Endothelial cell of umbilical vein (primary cell): ENCODE data around the gene TMEM35A. TPM values are rescaled to one million over a fixed set of nuclear protein-coding genes. Genes with fewer than 3 reads are reported as not detected.

ENCODE experiments used
- BruUV-seq: library from RNA; stranded (reverse); fragments of 400-500 nt; replicated peaks from 2 replicates; lab custom pipeline; 2021; lab: Mats Ljungman, UMichigan
- CTCF ChIA-PET: fragments of 300-600, 350-600 bp; sonication (Branson Sonifier 250); formaldehyde crosslinking; loops from one replicate; lab custom pipeline; 2021; ENCODE audit warnings: antibody characterized with exemption, inconsistent platforms; lab: Charles Lee
- POLR2A ChIA-PET: fragments of 300-600, 350-600 bp; sonication (Branson Sonifier 250); formaldehyde crosslinking; loops from one replicate; lab custom pipeline; 2021; ENCODE audit warnings: antibody characterized with exemption, inconsistent platforms; lab: Charles Lee
- DNase-seq: peaks from one replicate; pipeline ENCODE4 v3.0.0-alpha.2; 2011; ENCODE audit warnings: low read depth, low spot score
- FAIRE-seq: peaks from 2 replicates; lab custom pipeline; 2011; peaks lifted over from hg19 to GRCh38; lab: Jason Lieb, UNC
- H2AFZ ChIP-seq: 2 replicates; pipeline ENCODE4 v1.6.0; 2012; ENCODE audit warnings: low read depth, low read length, control low read depth, inconsistent platforms
- H3K27ac ChIP-seq: 2 replicates; pipeline ENCODE4 v1.5.1; 2011; ENCODE audit warnings: low read depth, mild to moderate bottlenecking, control low read depth, low read length, moderate library complexity; ENCODE audit not compliant: insufficient read depth
- H3K27me3 ChIP-seq, 2 experiments: 2 replicates each; pipeline versions ENCODE4 v1.6.0 to v1.6.1; 2011; ENCODE audit warnings: low read length in 2 of 2, mixed read lengths in 1 of 2; ENCODE audit not compliant: control insufficient read depth in 2 of 2, insufficient read depth in 2 of 2
- H3K36me3 ChIP-seq, 2 experiments: 2 replicates in 1 of 2; 3 replicates in 1 of 2; pipeline ENCODE4 v1.5.1; 2011; ENCODE audit warnings: low read length in 2 of 2, mild to moderate bottlenecking in 1 of 2, moderate library complexity in 1 of 2; ENCODE audit not compliant: control insufficient read depth in 2 of 2, insufficient read depth in 2 of 2; ENCODE audit errors: extremely low read depth in 1 of 2
- H3K4me1 ChIP-seq: 3 replicates; pipeline ENCODE4 v1.5.1; 2011; ENCODE audit warnings: mild to moderate bottlenecking, low read length; ENCODE audit not compliant: control insufficient read depth, insufficient read depth; ENCODE audit errors: extremely low read depth
- H3K4me2 ChIP-seq: 2 replicates; pipeline ENCODE4 v1.6.1; 2011; ENCODE audit warnings: low read length, control low read depth, mixed read lengths; ENCODE audit not compliant: insufficient read depth
- H3K4me3 ChIP-seq, 3 experiments: fragments of 200-600 bp in 1 of 3; sonication (generic), shearing (Covaris generic) in 1 of 3; replicated peaks in 1 of 3; 2 replicates each; pipeline ENCODE4 v1.5.1; 2011 to 2016; ENCODE audit warnings: control low read depth in 3 of 3, low read length in 3 of 3, mild to moderate bottlenecking in 2 of 3, inconsistent platforms in 1 of 3, low read depth in 1 of 3, moderate library complexity in 1 of 3; ENCODE audit not compliant: insufficient read depth in 1 of 3
- H3K79me2 ChIP-seq: 2 replicates; pipeline ENCODE4 v1.6.0; 2012; ENCODE audit warnings: low read length, inconsistent platforms; ENCODE audit not compliant: control insufficient read depth, insufficient read depth
- H3K9ac ChIP-seq: replicated peaks from 2 replicates; pipeline ENCODE3; 2011; ENCODE audit warnings: low read length, control low read depth; ENCODE audit not compliant: insufficient read depth; ENCODE audit errors: extremely low read depth
- H3K9me1 ChIP-seq: replicated peaks from 3 replicates; pipeline ENCODE4 v1.6.0; 2011; ENCODE audit warnings: mild to moderate bottlenecking, low read length; ENCODE audit not compliant: control insufficient read depth, insufficient read depth; ENCODE audit errors: extremely low read depth
- H3K9me3 ChIP-seq: replicated peaks from 2 replicates; pipeline ENCODE4 v1.5.1; 2012; ENCODE audit warnings: low read length, inconsistent platforms; ENCODE audit not compliant: control insufficient read depth, insufficient read depth
- H4K20me1 ChIP-seq: replicated peaks from 2 replicates; pipeline ENCODE3; 2011; ENCODE audit warnings: mild to moderate bottlenecking, low read length; ENCODE audit not compliant: control insufficient read depth, insufficient read depth; ENCODE audit errors: extremely low read depth
- CTCF ChIP-seq, 2 donors: IDR thresholded peaks; 1 replicate in 1 of 2; 2 replicates in 1 of 2; pipeline ENCODE4 v1.5.1; 2011; ENCODE audit warnings: low read length in 2 of 2, mild to moderate bottlenecking in 2 of 2, moderate library complexity in 2 of 2, control low read depth in 1 of 2, inconsistent platforms in 1 of 2, low read depth in 1 of 2; ENCODE audit not compliant: insufficient read depth in 1 of 2; ENCODE audit errors: extremely low read depth in 1 of 2
- EZH2 ChIP-seq: IDR thresholded peaks from 2 replicates; pipeline ENCODE4 v1.6.1; 2012; ENCODE audit warnings: borderline replicate concordance, low read depth, mild to moderate bottlenecking, moderate library complexity, low read length, inconsistent platforms; ENCODE audit not compliant: severe bottlenecking
- FOS ChIP-seq: IDR thresholded peaks from 2 replicates; pipeline ENCODE4 v1.6.1; 2011; ENCODE audit warnings: mild to moderate bottlenecking, low read length, moderate library complexity, borderline replicate concordance; ENCODE audit not compliant: insufficient read depth
- GATA2 ChIP-seq: IDR thresholded peaks from 2 replicates; pipeline ENCODE4 v1.7.0; 2011; ENCODE audit warnings: low read depth, mild to moderate bottlenecking, moderate library complexity, mixed read lengths, low read length; ENCODE audit not compliant: insufficient read length, insufficient read depth
- JUN ChIP-seq: IDR thresholded peaks from 2 replicates; pipeline ENCODE4 v1.6.1; 2011; ENCODE audit warnings: borderline replicate concordance, low read depth; ENCODE audit not compliant: insufficient read length, insufficient read depth
- MYC ChIP-seq: IDR thresholded peaks from one replicate; pipeline ENCODE4 v1.6.1; 2011; ENCODE audit warnings: mild to moderate bottlenecking, low read depth, low read length
- POLR2A ChIP-seq: IDR thresholded peaks from 2 replicates; pipeline ENCODE4 v1.6.1; 2012; ENCODE audit warnings: low read depth, mild to moderate bottlenecking, control low read depth, low read length
- POLR2AphosphoS5 ChIP-seq: IDR thresholded peaks from 2 replicates; pipeline ENCODE4 v1.6.1; 2012; ENCODE audit warnings: low read depth, mild to moderate bottlenecking, control low read depth, low read length, moderate library complexity; ENCODE audit not compliant: insufficient read depth
- dilution Hi-C: fragments of 300-500 bp; cut with MboI; formaldehyde crosslinking; loops from one replicate; pipeline ENCODE4 v1.15.0; 2019; ENCODE audit warnings: low sequenced_read_pairs; ENCODE audit not compliant: extremely low pct_ligation_motif_present
- intact Hi-C: fragments of 100-400 bp; cut with micrococcal nuclease; formaldehyde crosslinking; loops from one replicate; pipeline ENCODE4 v1.10.0; 2022
- polyA plus RNA-seq, 4 experiments: library from polyadenylated mRNA; depleted of rRNA in 3 of 4; stranded (reverse) in 3 of 4; unstranded in 1 of 4; fragments of >200 nt; gene quantifications; 2 replicates each; pipeline versions ENCODE4 v1.2.1 to v1.2.3, GENCODE V29; 2011 to 2012; ENCODE audit warnings: missing spikeins in 1 of 4
- total RNA-seq: library from RNA; stranded (reverse); gene quantifications from 2 replicates; pipeline ENCODE4 v1.2.3, GENCODE V29; 2021

Gene TMEM35A
- total and polyA plus RNA-seq, 2 donors (not counting 3 experiments of a cell fraction or from before 2014, with no cell fraction given) = 6.5 to 11.0 TPM

- Histone ChIP-seq H3K9me3 (no peaks in the 10 kb centered on the region), H3K4me3 (no peak overlapping the region), H3K27me3 (no peaks in the 10 kb centered on the region), H4K20me1 (no peaks in the 10 kb centered on the region), H3K9ac (no peak overlapping the region), H2AFZ (no peak overlapping the region), H3K36me3 (no peaks in the 10 kb centered on the region), H3K79me2 (no peaks in the 10 kb centered on the region), H3K27ac (no peak overlapping the region), H3K4me1 (peaks cover 7% of the 10 kb centered on the region), H3K9me1 (no peaks in the 10 kb centered on the region), H3K4me2 (no peak overlapping the region)
- ChIA-PET POLR2A (no interaction called here), CTCF (no interaction called here)
- no peak for TF ChIP-seq FOS
- no peak for TF ChIP-seq POLR2A
- TF ChIP-seq POLR2AphosphoS5 = no peak
- no peak for TF ChIP-seq EZH2
- no peak for TF ChIP-seq MYC
- no peak for TF ChIP-seq CTCF (IDR thresholded peaks at IDR 0.05; ENCODE audit: extremely low read depth in 1 of 2, insufficient read depth in 1 of 2, low read depth in 1 of 2, low read length in 2 of 2)
- no peak for TF ChIP-seq JUN
- TF ChIP-seq GATA2 = no peak
- BruUV-seq = no TSS peak
- FAIRE-seq (no peak), DNase-seq (no peak)
- intact Hi-C loops (no loop called here), dilution Hi-C loops (no loop called here)
These were observed 57.6 kb downstream of the TMEM35A start for GRCh38 chrX:101136235-101136634.

Other genes starting within 250 kb of the TMEM35A start
- not detected in 2 replicates for gene NOX1, start 204.5 kb upstream of the TMEM35A start, total RNA-seq
- gene NOX1, start 204.5 kb upstream of the TMEM35A start, polyA plus RNA-seq = not detected in 2 replicates
- 0.88 and 1.5 TPM in 2 replicates for gene XKRX, start 150.0 kb upstream of the TMEM35A start, total RNA-seq
- gene XKRX, start 150.0 kb upstream of the TMEM35A start, polyA plus RNA-seq = 0.33 and 0.37 TPM in 2 replicates
- gene ARL13A, start 109.2 kb upstream of the TMEM35A start, total RNA-seq = not detected in 2 replicates
- gene ARL13A, start 109.2 kb upstream of the TMEM35A start, polyA plus RNA-seq = not detected in 2 replicates
- 21.3 and 22.9 TPM in 2 replicates for gene TRMT2B, start 26.8 kb upstream of the TMEM35A start, total RNA-seq
- 15.8 and 18.3 TPM in 2 replicates for gene TRMT2B, start 26.8 kb upstream of the TMEM35A start, polyA plus RNA-seq
- gene CENPI, start 19.3 kb downstream of the TMEM35A start, total RNA-seq = 25.7 and 28.9 TPM in 2 replicates
- 7.2 and 7.7 TPM in 2 replicates for gene CENPI, start 19.3 kb downstream of the TMEM35A start, polyA plus RNA-seq
- gene DRP2, start 140.9 kb downstream of the TMEM35A start, total RNA-seq = 0.31 and 0.78 TPM in 2 replicates
- 0.13 and 0.17 TPM in 2 replicates for gene DRP2, start 140.9 kb downstream of the TMEM35A start, polyA plus RNA-seq
- gene TAF7L, start 212.5 kb downstream of the TMEM35A start, total RNA-seq = 1.1 and 1.8 TPM in 2 replicates
- 0.45 and 0.70 TPM in 2 replicates for gene TAF7L, start 212.5 kb downstream of the TMEM35A start, polyA plus RNA-seq